Stimulated activated naive CD4-positive, alpha-beta T cell treated with Interleukin-2 at 50 U/mL for 16 hours (primary cell): ENCODE results near the gene NUP88.

ENCODE experiments used
- DNase-seq: peaks from one replicate; lab custom pipeline; 2025; lab: John Stamatoyannopoulos, UW

The NUP88 gene

DNA sequence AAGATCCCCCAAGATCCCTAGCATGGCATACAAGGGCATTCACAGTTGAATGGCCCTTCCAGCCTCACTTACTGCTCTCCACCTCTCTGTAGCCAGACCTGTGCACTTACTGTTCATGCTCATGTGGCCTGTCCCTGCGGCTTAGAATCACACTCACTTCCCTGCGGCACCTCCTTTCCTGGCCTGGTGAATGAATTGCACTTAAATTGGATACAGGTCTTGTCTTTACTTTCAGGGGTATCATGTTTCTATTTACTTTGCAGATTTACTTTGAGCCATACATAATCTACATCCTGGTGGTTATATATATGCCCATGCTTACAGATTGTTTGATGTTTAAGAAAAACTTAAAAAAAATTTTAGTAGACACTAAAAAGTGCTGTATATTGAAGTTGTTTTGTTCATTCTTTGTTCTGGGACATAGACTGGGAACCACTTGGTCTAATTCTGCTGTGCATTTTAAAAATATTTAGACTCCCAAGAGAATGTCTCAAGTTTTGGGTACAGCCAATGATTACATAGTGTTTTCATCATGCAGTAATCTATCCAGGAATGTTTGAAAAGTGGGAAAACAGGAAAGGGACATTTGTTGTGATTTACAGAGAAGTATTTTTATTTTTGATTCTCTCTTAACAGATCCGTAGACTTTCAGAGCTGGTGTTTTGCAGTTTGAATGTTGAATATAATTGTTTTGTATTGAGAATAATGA is 63.9 kb downstream of the NUP88 start:
- DNase-seq, result no peak

DNA sequence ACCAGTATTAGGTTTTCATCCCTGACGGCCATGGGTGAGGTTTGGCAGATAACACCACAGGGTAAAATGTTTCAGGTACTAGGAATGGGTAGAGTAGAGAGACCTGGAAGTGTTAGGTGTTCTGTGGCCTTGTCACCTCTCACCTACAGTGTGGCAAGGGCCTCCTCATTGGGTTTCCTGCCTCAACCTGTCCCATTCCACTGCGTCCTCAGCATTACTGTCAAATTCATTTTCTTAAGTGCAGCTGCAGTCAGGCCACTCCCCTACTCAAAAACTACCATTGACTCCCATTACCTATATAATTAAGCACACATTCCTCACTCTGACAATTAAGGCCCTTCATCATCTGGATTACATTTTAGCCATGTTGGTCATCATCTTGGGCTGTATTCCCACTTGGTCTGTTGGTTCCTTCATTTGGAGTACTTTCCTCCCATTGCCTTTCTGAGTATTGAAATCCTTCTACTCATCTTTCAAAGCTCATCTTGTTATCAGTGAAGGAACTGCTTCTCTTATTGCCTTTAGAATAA is 64.5 kb downstream of the NUP88 start:
- DNase-seq, result no peak

- no peak for DNase-seq
Measured at GRCh38 chr17:5354310-5354709, 65.2 kb downstream of the NUP88 start.

- no peak for DNase-seq
Measured at GRCh38 chr17:5352681-5353289, 66.7 kb downstream of the NUP88 start.

- no peak for DNase-seq
Measured at GRCh38 chr17:5344914-5345313, 74.5 kb downstream of the NUP88 start.
